ENCODE data around the gene NXNL1.

GRCh38 chr19:17496337-17496997 is 35.7 kb upstream of the NXNL1 start:
- TF ChIP-seq MAX (IDR thresholded peaks at IDR 0.05): 0 out of 2 replicates have a peak, but pooled peaks have one; percentile 14
- TF ChIP-seq, protein P1, sequence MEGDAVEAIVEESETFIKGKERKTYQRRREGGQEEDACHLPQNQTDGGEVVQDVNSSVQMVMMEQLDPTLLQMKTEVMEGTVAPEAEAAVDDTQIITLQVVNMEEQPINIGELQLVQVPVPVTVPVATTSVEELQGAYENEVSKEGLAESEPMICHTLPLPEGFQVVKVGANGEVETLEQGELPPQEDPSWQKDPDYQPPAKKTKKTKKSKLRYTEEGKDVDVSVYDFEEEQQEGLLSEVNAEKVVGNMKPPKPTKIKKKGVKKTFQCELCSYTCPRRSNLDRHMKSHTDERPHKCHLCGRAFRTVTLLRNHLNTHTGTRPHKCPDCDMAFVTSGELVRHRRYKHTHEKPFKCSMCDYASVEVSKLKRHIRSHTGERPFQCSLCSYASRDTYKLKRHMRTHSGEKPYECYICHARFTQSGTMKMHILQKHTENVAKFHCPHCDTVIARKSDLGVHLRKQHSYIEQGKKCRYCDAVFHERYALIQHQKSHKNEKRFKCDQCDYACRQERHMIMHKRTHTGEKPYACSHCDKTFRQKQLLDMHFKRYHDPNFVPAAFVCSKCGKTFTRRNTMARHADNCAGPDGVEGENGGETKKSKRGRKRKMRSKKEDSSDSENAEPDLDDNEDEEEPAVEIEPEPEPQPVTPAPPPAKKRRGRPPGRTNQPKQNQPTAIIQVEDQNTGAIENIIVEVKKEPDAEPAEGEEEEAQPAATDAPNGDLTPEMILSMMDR (IDR thresholded peaks at IDR 0.05 in 2 of 3, conservative IDR thresholded peaks at IDR 0.05 in 1 of 3; ENCODE audit: borderline replicate concordance in 1 of 3, insufficient read depth in 1 of 3, low read depth in 2 of 3, low read length in 2 of 3): peak; percentile 99 to 100 (median 99)
